Aorta (tissue), 5 donors: ENCODE results near the gene AP3D1. TPM values are rescaled to one million over a fixed set of nuclear protein-coding genes. Genes with fewer than 3 reads are reported as not detected.
"Not testable (repeated sequence)": the region's sequence is repeated elsewhere in the genome, so short reads cannot be mapped to it uniquely, and the experiment has no call there.

ENCODE experiments used
- ATAC-seq: fragments of 200-7000 bp; cut with Tn5 transposase; one replicate; pipeline ENCODE4 v1.9.1; 2022; ENCODE audit warnings: moderate library complexity; ENCODE audit not compliant: low FRiP score
- DNase-seq, 2 donors: peaks; one replicate each; pipeline ENCODE4 v3.0.0-alpha.2; 2020
- H3K27ac ChIP-seq, 2 donors: one replicate each; pipeline ENCODE4 v1.5.1; 2013; ENCODE audit warnings: low read length in 2 of 2, mild to moderate bottlenecking in 2 of 2, moderate library complexity in 2 of 2, control low read depth in 1 of 2, inconsistent platforms in 1 of 2, low read depth in 1 of 2
- H3K27me3 ChIP-seq, 2 donors: one replicate each; pipeline ENCODE4 v1.6.1; 2013; ENCODE audit warnings: control low read depth in 1 of 2, low read length in 1 of 2, mild to moderate bottlenecking in 1 of 2, moderate library complexity in 1 of 2; ENCODE audit not compliant: insufficient read depth in 2 of 2, control insufficient read depth in 1 of 2
- H3K36me3 ChIP-seq, 2 donors: one replicate each; pipeline ENCODE4 v1.6.1; 2013; ENCODE audit warnings: control low read depth in 1 of 2, low read length in 1 of 2, mild to moderate bottlenecking in 1 of 2; ENCODE audit not compliant: insufficient read depth in 2 of 2, control insufficient read depth in 1 of 2
- H3K4me1 ChIP-seq, 2 donors: one replicate each; pipeline ENCODE4 v1.6.1; 2013; ENCODE audit warnings: low read length in 2 of 2, control low read depth in 1 of 2, mild to moderate bottlenecking in 1 of 2, moderate library complexity in 1 of 2; ENCODE audit not compliant: insufficient read depth in 2 of 2, control insufficient read depth in 1 of 2
- H3K4me3 ChIP-seq, 2 donors: one replicate each; pipeline ENCODE4 v1.5.1; 2013; ENCODE audit warnings: low read length in 2 of 2, control low read depth in 1 of 2, mild to moderate bottlenecking in 1 of 2
- H3K9me3 ChIP-seq: one replicate; pipeline ENCODE4 v1.6.1; 2013; ENCODE audit warnings: mild to moderate bottlenecking, low read length; ENCODE audit not compliant: control insufficient read depth
- WGBS, 2 donors: extraction: QIAGEN DNeasy Blood & Tissue Kit; methylation state at CpG; one replicate each; pipeline ENCODE4 v1.1.7; 2013; 5-methylcytosine and 5-hydroxymethylcytosine counted together
- intact Hi-C, 2 donors: fragments of 100-400 bp; cut with DNase I; formaldehyde crosslinking; loops; one replicate each; pipeline versions ENCODE4 v1.14.2 to v1.15.0; 2022
- long read RNA-seq, 2 donors: library from polyadenylated mRNA; unstranded; transcript quantifications; one replicate each; pipeline ENCODE4 v2.0.0, GENCODE V29; 2020 to 2021
- polyA plus RNA-seq, 2 donors: library from polyadenylated mRNA; stranded (reverse); fragments of 200-250 nt; gene quantifications; one replicate each; pipeline ENCODE4 v1.2.3, GENCODE V29; 2013
- total RNA-seq, 2 donors: library from RNA; stranded (reverse); fragmentation: NEBNext Ultra II Directional; extraction: Animal tissue kit (Norgen Biotek cat#: 25700); gene quantifications; one replicate each; pipeline ENCODE4 v1.2.1, GENCODE V29; 2021
- donor health status: healthy with polysubstance abuse.
- donor health status: Bipolar disorder and iron deficiency.
- donor health status: DM: no; HTN: no; CAD: no.
- donor health status: DM: no; HTN: no; CAD: no.
- donor health status: DM: yes; HTN: yes; CAD: no.

Gene AP3D1
- total RNA-seq (10 to 100 TPM; 74.8 to 84.3 TPM), polyA plus RNA-seq (10 to 100 TPM; 31.7 to 61.9 TPM)
- long read RNA-seq, donor 1, full-length matches to known transcripts, result 96 of 237 reads
- long read RNA-seq, donor 1, partial matches to known transcripts, result 124 of 237 reads
- long read RNA-seq, donor 1, other reads (novel, unspliced or antisense), result 17 of 237 reads
- long read RNA-seq, donor 2, full-length matches to known transcripts, result 18 of 103 reads
- long read RNA-seq, donor 2, partial matches to known transcripts, result 64 of 103 reads
- long read RNA-seq, donor 2, other reads (novel, unspliced or antisense), result 21 of 103 reads

DNA sequence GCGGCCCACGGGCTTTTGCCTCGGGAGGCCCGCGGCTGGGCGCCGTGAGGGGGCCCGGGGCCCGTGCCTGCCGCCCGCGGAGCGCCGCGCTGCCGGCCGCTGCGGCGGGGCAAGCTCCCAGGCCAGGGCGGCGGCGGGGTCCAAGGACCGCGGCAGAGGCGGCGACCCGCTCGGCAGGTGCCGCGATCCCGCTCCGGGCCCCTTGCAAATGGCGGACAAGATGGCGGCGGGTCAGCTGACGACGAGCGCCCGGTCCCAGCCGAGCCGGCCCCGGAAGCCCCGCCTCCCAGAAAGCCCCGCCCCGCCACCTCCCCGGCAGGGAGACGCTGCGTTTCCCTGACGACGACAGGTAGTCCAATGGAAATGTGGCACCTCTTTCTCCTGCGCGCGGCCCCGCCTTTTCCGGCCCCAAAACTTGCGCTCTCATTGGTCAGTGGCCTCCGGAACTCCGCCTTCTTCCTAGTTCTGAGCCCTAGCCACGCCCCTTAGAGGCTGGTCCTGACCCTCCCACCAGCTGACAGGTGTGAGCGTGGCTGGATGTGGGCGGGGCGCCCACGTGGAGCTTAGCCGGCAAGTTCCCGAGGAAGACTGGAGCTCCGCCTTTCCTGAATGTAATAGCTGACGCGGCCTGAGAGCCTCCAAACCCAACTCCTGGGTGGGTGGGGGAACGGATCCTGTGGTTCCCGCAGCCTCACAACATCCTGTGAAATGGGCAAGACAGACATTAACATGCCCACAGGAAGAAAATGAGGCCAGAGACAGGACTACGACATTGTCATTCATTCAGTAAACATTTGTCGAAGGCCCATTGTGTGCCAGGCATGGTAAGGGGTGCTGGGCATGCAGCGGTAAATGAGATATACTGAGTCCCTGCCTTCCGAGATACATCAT lies at the start of gene AP3D1:
Gene AP3D1 (minus strand): TSS at position 228 of the 891 bp plus-strand sequence. CDS start 232 bp downstream, outside the sequence.
- Histone ChIP-seq H3K27me3 (no peaks in the 10 kb centered on the region), H3K27ac (peak within 1 kb of the TSS in 1 of 2 donors; percentile 39), H3K4me1 (no peaks in the 10 kb centered on the region), H3K4me3 (peak within 1 kb of the TSS; percentile 71 to 78), H3K36me3 (no peaks in the 10 kb centered on the region), H3K9me3 (no peaks in the 10 kb centered on the region)
- peak; percentile 98 for ATAC-seq
- intact Hi-C loops, result loop anchor here (2.0 to 5.0 kb wide), 3 partner anchors 54 to 121 kb away; partner anchors contain the start of genes IZUMO4 (in 1 of the 2) and MOB3A (in 1 of the 2)
- WGBS, 2 donors, result 2% methylated on average over 66 to 74 of the region's 74 CpGs
- peak; percentile 100 for DNase-seq

DNA sequence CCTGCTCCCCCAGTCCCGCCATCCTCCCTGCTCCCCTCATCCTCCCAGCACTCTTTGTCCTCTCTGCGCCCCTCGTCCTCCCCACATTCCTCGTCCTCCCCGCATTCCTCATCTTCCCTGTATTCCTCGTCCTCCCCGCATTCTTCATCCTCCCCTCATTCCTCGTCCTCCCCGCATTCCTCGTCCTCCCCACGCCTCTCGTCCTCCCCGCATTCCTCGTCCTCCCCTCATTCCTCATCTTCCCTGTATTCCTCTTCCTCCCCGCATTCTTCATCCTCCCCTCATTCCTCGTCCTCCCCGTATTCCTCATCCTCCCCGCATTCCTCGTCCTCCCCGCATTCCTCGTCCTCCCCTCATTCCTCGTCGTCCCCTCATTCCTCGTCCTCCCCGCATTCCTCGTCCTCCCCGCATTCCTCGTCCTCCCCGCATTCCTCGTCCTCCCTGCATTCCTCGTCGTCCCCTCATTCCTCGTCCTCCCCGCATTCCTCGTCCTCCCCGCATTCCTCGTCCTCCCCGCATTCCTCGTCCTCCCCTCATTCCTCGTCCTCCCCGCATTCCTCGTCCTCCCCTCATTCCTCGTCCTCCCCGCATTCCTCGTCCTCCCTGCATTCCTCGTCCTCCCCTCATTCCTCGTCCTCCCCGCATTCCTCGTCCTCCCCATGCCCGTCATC lies 49.4 kb upstream of the AP3D1 start:
- H3K4me3 ChIP-seq, DNase-seq, H3K4me1 ChIP-seq, intact Hi-C loops, ATAC-seq, H3K27ac ChIP-seq, H3K9me3 ChIP-seq, H3K27me3 ChIP-seq, H3K36me3 ChIP-seq: not testable (repeated sequence)
- WGBS, 2 donors, result 96 to 97% methylated on average over 50 of the region's 50 CpGs

DNA sequence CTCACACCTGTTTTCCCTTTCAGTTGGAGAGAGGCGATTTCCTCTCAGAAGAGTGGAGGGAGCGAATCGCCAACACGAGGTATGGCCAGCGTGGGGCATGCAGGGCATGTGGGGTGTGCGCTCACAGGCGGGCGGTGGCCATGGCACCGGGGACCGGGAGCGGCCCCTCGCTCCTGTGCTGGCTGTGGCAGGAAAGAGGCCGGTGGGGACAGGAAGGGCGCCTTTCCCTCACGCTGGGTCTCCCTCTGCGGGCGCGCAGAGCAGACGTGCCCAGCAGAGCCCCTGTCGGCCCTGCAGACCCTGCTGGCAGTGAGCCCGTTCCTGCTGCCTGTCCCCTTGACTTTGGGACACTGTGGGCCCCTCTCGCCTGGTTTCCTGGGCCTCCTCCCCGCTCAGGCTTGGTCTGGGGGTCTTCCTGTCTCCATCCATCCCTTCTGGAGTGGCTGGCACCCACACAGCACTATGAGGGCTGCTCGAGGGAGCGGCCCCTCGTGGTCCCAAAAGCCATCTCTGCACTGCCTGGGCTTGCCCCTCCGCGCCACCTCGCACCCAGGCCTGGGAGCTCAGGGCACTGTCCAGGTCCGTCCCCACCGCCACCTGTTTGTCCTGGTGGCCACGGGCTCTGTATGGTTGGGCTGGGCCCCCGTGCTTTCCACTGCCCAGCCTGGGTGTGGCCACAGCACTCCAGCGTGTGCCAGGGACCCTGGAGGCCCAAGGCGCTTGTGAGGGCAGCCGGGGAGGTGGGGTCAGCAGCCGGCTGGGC lies 48.7 kb upstream of the AP3D1 start:
- no peak for ATAC-seq
- no peak for DNase-seq
- Histone ChIP-seq H3K36me3 (no peaks in the 10 kb centered on the region), H3K27ac (no peak overlapping the region), H3K9me3 (no peaks in the 10 kb centered on the region), H3K4me1 (no peaks in the 10 kb centered on the region), H3K4me3 (no peak overlapping the region), H3K27me3 (no peaks in the 10 kb centered on the region)
- WGBS, 2 donors, result 92 to 94% methylated on average over 36 to 37 of the region's 37 CpGs
- intact Hi-C loops, result loop anchor here in 1 of 2 donors (5.0 kb wide), 1 partner anchor 43 kb away; no protein-coding TSS in a partner anchor

DNA sequence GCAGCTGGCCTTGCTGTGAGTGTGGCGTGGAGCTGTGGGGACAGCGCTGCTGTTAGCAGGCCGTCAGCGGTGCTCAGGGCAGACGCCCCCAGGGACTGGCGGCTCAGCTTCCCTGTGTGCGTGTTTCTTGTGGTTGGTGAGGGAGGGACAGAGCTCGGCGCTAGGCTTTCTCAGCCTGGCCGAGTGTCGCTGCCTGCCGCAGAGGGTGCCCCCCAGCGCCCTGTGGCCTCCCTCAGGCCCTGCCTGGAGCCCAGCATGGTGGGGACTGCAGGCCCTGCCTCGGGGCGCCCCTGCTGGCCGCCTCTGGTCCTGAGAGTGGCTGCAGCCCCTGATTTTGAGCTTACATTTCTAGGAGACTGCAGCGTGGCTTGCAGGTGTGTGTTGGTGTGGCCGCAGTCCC lies 47.8 kb upstream of the AP3D1 start:
- Histone ChIP-seq H3K27me3 (no peaks in the 10 kb centered on the region), H3K4me1 (no peaks in the 10 kb centered on the region), H3K36me3 (no peaks in the 10 kb centered on the region), H3K27ac (no peak overlapping the region), H3K4me3 (no peak overlapping the region), H3K9me3 (no peaks in the 10 kb centered on the region)
- no peak for ATAC-seq
- no peak for DNase-seq
- intact Hi-C loops, result loop anchor here in 1 of 2 donors (5.0 kb wide), 1 partner anchor 42 kb away; no protein-coding TSS in a partner anchor
- WGBS, 2 donors, result 59 to 62% methylated on average over 18 of the region's 18 CpGs

DNA sequence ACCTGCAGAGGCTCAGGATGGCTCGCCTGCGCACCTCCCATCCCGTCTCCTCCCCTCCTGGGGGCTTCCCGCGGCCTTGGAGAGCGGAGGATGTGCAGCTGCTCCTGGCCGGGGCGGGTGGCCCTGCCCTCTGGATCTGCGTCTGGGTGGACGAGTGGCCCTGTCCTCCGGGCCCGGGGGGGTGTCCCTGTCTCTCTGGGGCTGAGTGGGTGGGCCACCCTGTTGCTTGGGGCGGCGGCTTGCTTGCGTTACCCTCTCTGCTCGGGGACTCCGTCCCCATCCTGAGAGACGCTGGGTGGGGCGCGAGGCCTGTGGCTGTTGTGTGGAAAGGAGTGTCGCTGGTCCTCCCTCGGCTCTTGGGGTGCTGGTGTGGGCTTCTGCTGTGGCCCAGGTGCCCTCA lies 47.0 kb upstream of the AP3D1 start:
- H3K9me3 ChIP-seq, result no peaks in the 10 kb centered on the region
- H3K27me3 ChIP-seq, result no peaks in the 10 kb centered on the region

DNA sequence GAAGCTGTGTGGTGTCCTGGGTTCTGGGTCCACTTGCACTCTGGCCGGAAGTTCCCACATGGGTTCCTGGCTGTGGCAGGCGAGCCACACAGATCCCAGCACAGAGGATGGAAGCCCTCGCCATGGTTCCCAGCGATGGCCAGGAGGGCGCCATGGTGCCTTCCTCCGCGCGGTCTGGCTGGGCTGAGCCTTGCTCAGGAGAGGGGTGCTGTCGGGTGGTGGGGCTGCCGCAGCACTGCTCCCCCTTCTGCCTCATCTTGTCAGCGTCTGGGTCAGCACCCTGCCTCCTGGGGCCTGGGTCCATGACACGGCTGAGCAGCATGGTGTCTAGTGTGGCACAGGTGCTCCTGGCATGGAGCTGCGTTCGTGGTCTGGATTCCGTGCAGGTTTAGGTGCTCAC lies 45.9 kb upstream of the AP3D1 start:
- intact Hi-C loops, result loop anchor here in 1 of 2 donors (5.0 kb wide), 1 partner anchor 40 kb away; no protein-coding TSS in a partner anchor
- Histone ChIP-seq H3K4me1 (no peaks in the 10 kb centered on the region), H3K9me3 (no peaks in the 10 kb centered on the region), H3K36me3 (no peaks in the 10 kb centered on the region), H3K27ac (no peak overlapping the region), H3K27me3 (no peaks in the 10 kb centered on the region), H3K4me3 (no peak overlapping the region)
- DNase-seq (no peak), ATAC-seq (no peak)
- WGBS, 2 donors, result 91 to 92% methylated on average over 15 of the region's 15 CpGs

More for the DNA sequence above, 47.0 kb upstream of the AP3D1 start:
- no peak for DNase-seq
- ATAC-seq, result no peak
- WGBS, 2 donors, result 87 to 89% methylated on average over 19 to 22 of the region's 22 CpGs
- no peak overlapping the region for H3K4me3 ChIP-seq
- H3K4me1 ChIP-seq, result no peaks in the 10 kb centered on the region
- H3K36me3 ChIP-seq, result no peaks in the 10 kb centered on the region
- intact Hi-C loops, result loop anchor here in 1 of 2 donors (5.0 kb wide), 1 partner anchor 41 kb away; no protein-coding TSS in a partner anchor
- H3K27ac ChIP-seq, result no peak overlapping the region

DNA sequence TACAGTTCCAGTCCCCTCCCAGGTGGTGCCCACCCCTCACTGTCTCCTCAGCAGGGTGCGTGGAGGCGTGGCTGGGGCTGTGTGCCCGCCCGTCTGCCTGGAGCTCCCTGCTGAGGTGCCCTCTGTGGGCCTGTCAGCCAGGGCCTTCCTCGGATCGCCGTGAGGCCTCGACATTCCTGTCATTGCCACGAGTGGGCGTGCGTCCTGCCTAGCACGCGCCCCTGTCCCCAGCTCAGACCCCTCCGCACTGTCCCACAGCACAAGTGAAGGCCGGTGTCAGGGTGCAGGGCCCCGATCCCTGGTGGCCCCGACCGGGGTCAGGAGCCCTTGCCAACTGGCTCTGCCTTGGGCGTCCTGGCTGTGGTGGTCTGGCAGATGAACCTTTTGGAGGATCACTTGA lies 44.5 kb upstream of the AP3D1 start:
- Histone ChIP-seq H3K27ac (no peak overlapping the region), H3K27me3 (no peaks in the 10 kb centered on the region), H3K36me3 (no peaks in the 10 kb centered on the region), H3K4me1 (no peaks in the 10 kb centered on the region), H3K9me3 (no peaks in the 10 kb centered on the region), H3K4me3 (no peak overlapping the region)
- intact Hi-C loops, result loop anchor here in 1 of 2 donors (5.0 kb wide), 1 partner anchor 39 kb away; no protein-coding TSS in a partner anchor
- WGBS, 2 donors, result 94 to 95% methylated on average over 19 of the region's 19 CpGs
- ATAC-seq, result no peak
- no peak for DNase-seq

DNA sequence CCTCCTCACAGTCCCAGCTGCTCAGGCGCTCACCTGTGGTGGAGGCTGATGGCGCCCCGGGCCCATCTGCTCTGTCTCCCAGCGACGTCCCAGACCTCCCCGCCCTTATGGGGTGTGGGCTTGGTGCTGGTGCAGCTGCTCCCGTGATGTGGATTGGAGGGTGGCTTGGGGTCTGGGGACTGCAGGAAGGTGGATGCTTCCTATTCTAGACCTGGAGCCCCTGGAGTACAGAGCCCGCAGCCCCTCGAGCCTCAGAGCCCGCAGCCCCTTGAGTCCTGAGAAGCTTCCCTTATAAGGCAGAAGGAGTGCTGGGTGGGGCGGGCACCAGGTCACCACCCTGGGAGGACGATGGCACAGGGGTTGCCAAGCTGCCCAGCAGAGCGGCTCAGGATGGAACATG lies 44.0 kb upstream of the AP3D1 start:
- Histone ChIP-seq H3K4me1 (no peaks in the 10 kb centered on the region), H3K27ac (no peak overlapping the region), H3K9me3 (no peaks in the 10 kb centered on the region), H3K4me3 (no peak overlapping the region), H3K36me3 (no peaks in the 10 kb centered on the region), H3K27me3 (no peaks in the 10 kb centered on the region)
- intact Hi-C loops, result loop anchor here in 1 of 2 donors (5.0 kb wide), 1 partner anchor 38 kb away; no protein-coding TSS in a partner anchor
- ATAC-seq (no peak), DNase-seq (no peak)
- WGBS, 2 donors, result 93 to 95% methylated on average over 13 of the region's 13 CpGs
